Measurements from ENCODE around the gene GSTO2.
A peak's percentile ranks its signal among the peaks of the same experiment; 100 is the strongest.

GSTO2 gene

GRCh38 chr10:104253106-104253505, 15.9 kb upstream of the GSTO2 start:
- no peak overlapping the region for H3K4me3 ChIP-seq (replicated peaks; ENCODE audit: low read depth, low read length)
- no peak for TF ChIP-seq CTCF (IDR thresholded peaks at IDR 0.05; ENCODE audit: low read length, missing control alignments)
- DNase-seq (ENCODE audit: low read depth) = no peak

GRCh38 chr10:104253606-104254410, 15.2 kb upstream of the GSTO2 start:
- DNase-seq (ENCODE audit: low read depth) = no peak
- TF ChIP-seq CTCF (IDR thresholded peaks at IDR 0.05; ENCODE audit: low read length, missing control alignments) = no peak
- peak overlapping the region; percentile 79 for H3K4me3 ChIP-seq (replicated peaks; ENCODE audit: low read depth, low read length)

- peak; percentile 82 for DNase-seq (ENCODE audit: low read depth)
- H3K4me3 ChIP-seq (replicated peaks; ENCODE audit: low read depth, low read length) = peak within 1 kb of the TSS; percentile 79
- no peak for TF ChIP-seq CTCF (IDR thresholded peaks at IDR 0.05; ENCODE audit: low read length, missing control alignments)
These were observed 14.3 kb upstream of the GSTO2 start, which contains the start of gene GSTO1 for GRCh38 chr10:104254493-104255310. Gene GSTO1 (plus strand): TSS chr10:104254892. CDS start chr10:104254929, 37 bp downstream.

GRCh38 chr10:104255311-104255981, 13.5 kb upstream of the GSTO2 start:
- peak; percentile 85 for DNase-seq (ENCODE audit: low read depth)
- H3K4me3 ChIP-seq (replicated peaks; ENCODE audit: low read depth, low read length) = peak overlapping the region; percentile 79
- no peak for TF ChIP-seq CTCF (IDR thresholded peaks at IDR 0.05; ENCODE audit: low read length, missing control alignments)

- no peak for TF ChIP-seq CTCF (IDR thresholded peaks at IDR 0.05; ENCODE audit: low read length, missing control alignments)
- H3K4me3 ChIP-seq (replicated peaks; ENCODE audit: low read depth, low read length) = peak overlapping the region; percentile 79
- DNase-seq (ENCODE audit: low read depth) = peak; percentile 30
These were observed 12.5 kb upstream of the GSTO2 start for GRCh38 chr10:104256335-104256961.

DNA sequence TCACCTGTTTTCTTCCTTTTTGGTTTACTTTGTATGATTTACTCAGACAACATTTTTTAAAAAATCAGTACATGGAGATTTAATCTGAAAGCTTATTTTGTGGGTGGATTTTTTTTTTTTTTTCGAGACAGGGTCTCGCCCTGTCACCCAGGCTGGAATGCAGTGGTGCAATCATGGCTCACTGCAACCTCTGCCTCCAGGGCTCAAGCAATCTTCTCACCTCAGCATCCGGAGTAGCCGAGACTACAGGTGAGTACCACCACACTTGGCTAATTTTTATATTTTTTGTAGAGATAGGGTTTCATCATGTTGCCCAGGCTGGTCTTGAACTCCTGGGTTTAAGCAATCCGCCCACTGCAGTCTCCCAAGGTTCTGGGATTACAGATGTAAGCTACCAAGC, 11.7 kb upstream of the GSTO2 start:
- peak overlapping the region; percentile 79 for H3K4me3 ChIP-seq (replicated peaks; ENCODE audit: low read depth, low read length)
- DNase-seq (ENCODE audit: low read depth) = no peak

More for the DNA sequence above, 11.7 kb upstream of the GSTO2 start:
- TF ChIP-seq CTCF (IDR thresholded peaks at IDR 0.05; ENCODE audit: low read length, missing control alignments) = no peak

Measured in fibroblast of pulmonary artery (primary cell).